ENCODE results near the gene NFKBIE. TPM values are rescaled to one million over a fixed set of nuclear protein-coding genes. Genes with fewer than 3 reads are reported as not detected.

Gene NFKBIE
- total and polyA plus RNA-seq, 9 of the 15 experiments (the other 6 are each of a cell fraction or from before 2014, with no cell fraction given): 2.1 to 16.4 (median 11.7) TPM

GRCh38 chr6:44294832-44295791 lies 29.8 kb upstream of the NFKBIE start:
- Histone ChIP-seq H3K79me2 (ENCODE audit: control insufficient read depth, insufficient read depth, low read length) (no peaks in the 10 kb centered on the region), H4K20me1 (replicated peaks; ENCODE audit: control insufficient read depth, insufficient read depth, low read length) (peaks cover 16% of the 10 kb centered on the region; the same call in 1 of the 2 replicates), H2AFZ (ENCODE audit: low read depth, low read length) (no peak overlapping the region), H3K36me3 (ENCODE audit: control insufficient read depth, insufficient read depth, low read length) (peaks cover under 1% of the 10 kb centered on the region; the same call in 1 of the 3 replicates), H3K27ac (ENCODE audit: extremely low read depth, low read depth, low read length) (no peak overlapping the region), H3K9ac (ENCODE audit: insufficient read depth in 1 of 2, low read depth in 2 of 2, low read length in 2 of 2) (no peak overlapping the region), H3K4me3 (no peak overlapping the region), H3K27me3 (ENCODE audit: control insufficient read depth in 2 of 2, insufficient read depth in 2 of 2, low read length in 2 of 2) (peaks cover 49 to 63% of the 10 kb centered on the region in 2 experiments), H3K9me3 (replicated peaks; ENCODE audit: control insufficient read depth, insufficient read depth, low read depth, low read length) (no peaks in the 10 kb centered on the region), H3K4me1 (replicated peaks in 1 of 2; ENCODE audit: control insufficient read depth in 2 of 2, insufficient read depth in 2 of 2, low read length in 2 of 2) (peaks cover 0 to 13% of the 10 kb centered on the region in 2 experiments; a peak in 4 of 5 replicates), H3K4me2 (ENCODE audit: insufficient read depth, low read length) (no peak overlapping the region), H3K9me1 (ENCODE audit: control insufficient read depth, insufficient read depth, low read length) (no peaks in the 10 kb centered on the region)
- intact Hi-C loops (cut with micrococcal nuclease): no loop called here
- WGBS (ENCODE audit: insufficient coverage, low coverage, missing lambda C conversion rate): 5% methylated on average over 7 of the region's 7 CpGs
- POLR2A ChIA-PET: interaction anchor here (0.5 to 8.7 kb wide), 13 partner anchors 9 to 979 kb away, joined by 3 to 116 read pairs (median 3); partner anchors contain the start of gene AARS2
- DNase-seq (ENCODE audit: extremely low read depth in 1 of 4, low spot score in 3 of 4) (no peak), FAIRE-seq (no peak), ATAC-seq (no peak)
- CTCF ChIA-PET (ENCODE audit: low intra/inter-chr PET ratio): no interaction called here
- in situ Hi-C loops (cut with MboI): no loop called here
- BruUV-seq (replicated peaks): no TSS peak
- no peak for TF ChIP-seq ZNF143 (CRISPR knock-in tag; IDR thresholded peaks at IDR 0.05)
- TF ChIP-seq ZBTB33 (CRISPR knock-in tag; IDR thresholded peaks at IDR 0.05): no peak
- no peak for TF ChIP-seq ZC3H4 (CRISPR knock-in tag; IDR thresholded peaks at IDR 0.05; ENCODE audit: borderline replicate concordance)
- TF ChIP-seq ZNF212 (CRISPR knock-in tag; IDR thresholded peaks at IDR 0.05): no peak
- no peak for TF ChIP-seq ZBTB2 (IDR thresholded peaks at IDR 0.05)
- no peak for TF ChIP-seq ATF2 (CRISPR knock-in tag; IDR thresholded peaks at IDR 0.05)
- no peak for TF ChIP-seq ZNF224 (CRISPR knock-in tag; IDR thresholded peaks at IDR 0.05)
- no peak for TF ChIP-seq CHD2 (IDR thresholded peaks at IDR 0.05; ENCODE audit: low read depth, low read length)
- no peak for TF ChIP-seq GATAD2A (IDR thresholded peaks at IDR 0.05)
- no peak for TF ChIP-seq CREBBP (IDR thresholded peaks at IDR 0.05; ENCODE audit: low read depth, low read length)
- TF ChIP-seq SMC3 (conservative IDR thresholded peaks at IDR 0.05; ENCODE audit: insufficient read depth, low read depth, low read length): no peak
